SK-N-SH treated with all-trans-retinoic acid at 6 μM for 48 hours (cell line): ENCODE results near the gene FAM47E.

Experiments
- ATAC-seq: fragments of 200-7000 bp; cut with Tn5 transposase; 3 replicates; pipeline ENCODE4 v1.9.1; 2020; ENCODE audit warnings: mild to moderate bottlenecking, moderate library complexity
- ARNTL ChIP-seq: fragments of 450-650 bp; formaldehyde crosslinking; IDR thresholded peaks from 2 replicates; pipeline ENCODE4 v1.5.0; 2020; ENCODE audit warnings: low read depth, mild to moderate bottlenecking, moderate library complexity, borderline replicate concordance
- BACH2 ChIP-seq: fragments of 250-450 bp; sonication (Bioruptor Pico); IDR thresholded peaks from 2 replicates; pipeline ENCODE4 v1.9.0; 2021; ENCODE audit warnings: mild to moderate bottlenecking, borderline replicate concordance
- CSDC2 ChIP-seq: fragments of 250-450 bp; sonication (Bioruptor Pico); IDR thresholded peaks from 2 replicates; pipeline ENCODE4 v1.5.0; 2020; ENCODE audit warnings: mild to moderate bottlenecking, moderate library complexity
- ISL1 ChIP-seq: fragments of 250-450 bp; sonication (Bioruptor Pico); IDR thresholded peaks from 2 replicates; pipeline ENCODE4 v2.1.2; 2022; ENCODE audit warnings: mild to moderate bottlenecking, moderate library complexity
- OSR1 ChIP-seq: fragments of 250-450 bp; sonication (Bioruptor Pico); IDR thresholded peaks from 2 replicates; pipeline ENCODE4 v1.8.0; 2022; ENCODE audit warnings: moderate library complexity, mild to moderate bottlenecking, inconsistent platforms
- PPARA ChIP-seq: fragments of 250-450 bp; sonication (Bioruptor Pico); IDR thresholded peaks from 2 replicates; pipeline ENCODE4 v1.5.0; 2020; ENCODE audit warnings: mild to moderate bottlenecking, borderline replicate concordance
- SNAI2 ChIP-seq: fragments of 250-450 bp; sonication (Bioruptor Pico); IDR thresholded peaks from 2 replicates; pipeline ENCODE4 v1.5.0; 2020; ENCODE audit warnings: mild to moderate bottlenecking, moderate library complexity
- TCF4 ChIP-seq: fragments of 250-450 bp; sonication (Bioruptor Pico); IDR thresholded peaks from 2 replicates; pipeline ENCODE4 v1.8.0; 2021; ENCODE audit warnings: mild to moderate bottlenecking, moderate library complexity, borderline replicate concordance
- TOX ChIP-seq: fragments of 250-450 bp; sonication (Bioruptor Pico); IDR thresholded peaks from 2 replicates; pipeline ENCODE4 v1.8.0; 2021; ENCODE audit warnings: mild to moderate bottlenecking, moderate library complexity, borderline replicate concordance
- ZC3H10 ChIP-seq: fragments of 250-450 bp; sonication (Bioruptor Pico); IDR thresholded peaks from 2 replicates; pipeline ENCODE4 v1.5.1; 2021; ENCODE audit warnings: mild to moderate bottlenecking, moderate library complexity
- ZFP3 ChIP-seq: fragments of 250-450 bp; sonication (Bioruptor Pico); IDR thresholded peaks from 2 replicates; pipeline ENCODE4 v1.5.0; 2020; ENCODE audit warnings: mild to moderate bottlenecking, moderate library complexity
- ZFP30 ChIP-seq: fragments of 450-650 bp; formaldehyde crosslinking; IDR thresholded peaks from 2 replicates; pipeline ENCODE4 v1.5.0; 2022; ENCODE audit warnings: mild to moderate bottlenecking, moderate library complexity
- ZNF565 ChIP-seq: fragments of 450-650 bp; formaldehyde crosslinking; conservative IDR thresholded peaks from 2 replicates; pipeline ENCODE4 v1.5.0; 2020; ENCODE audit warnings: low read depth, mild to moderate bottlenecking, moderate library complexity
- ZNF70 ChIP-seq: fragments of 450-650 bp; formaldehyde crosslinking; IDR thresholded peaks from 2 replicates; pipeline ENCODE4 v1.5.0; 2020; ENCODE audit warnings: mild to moderate bottlenecking, moderate library complexity
- ZNF8 ChIP-seq: fragments of 450-650 bp; formaldehyde crosslinking; IDR thresholded peaks from 2 replicates; pipeline ENCODE4 v1.5.0; 2020; ENCODE audit warnings: mild to moderate bottlenecking, moderate library complexity
- TF ChIP-seq, protein P1 (sequence below): fragments of 250-450 bp; sonication (Bioruptor Pico); IDR thresholded peaks from 2 replicates; pipeline ENCODE4 v1.5.0; 2020; ENCODE audit warnings: mild to moderate bottlenecking, moderate library complexity
- TF ChIP-seq, protein P2 (sequence below): fragments of 250-450 bp; sonication (Bioruptor Pico); IDR thresholded peaks from 2 replicates; pipeline ENCODE4 v1.8.0; 2020; ENCODE audit warnings: mild to moderate bottlenecking, moderate library complexity, borderline replicate concordance
- TF ChIP-seq, protein P3 (sequence below): fragments of 250-450 bp; sonication (Bioruptor Pico); IDR thresholded peaks from 2 replicates; pipeline ENCODE4 v1.8.0; 2021; ENCODE audit warnings: low read depth, mild to moderate bottlenecking, moderate library complexity, borderline replicate concordance
- TF ChIP-seq, protein P4 (sequence below): fragments of 250-450 bp; sonication (Bioruptor Pico); IDR thresholded peaks from 2 replicates; pipeline ENCODE4 v1.5.1; 2021; ENCODE audit warnings: mild to moderate bottlenecking, moderate library complexity

Gene FAM47E

DNA sequence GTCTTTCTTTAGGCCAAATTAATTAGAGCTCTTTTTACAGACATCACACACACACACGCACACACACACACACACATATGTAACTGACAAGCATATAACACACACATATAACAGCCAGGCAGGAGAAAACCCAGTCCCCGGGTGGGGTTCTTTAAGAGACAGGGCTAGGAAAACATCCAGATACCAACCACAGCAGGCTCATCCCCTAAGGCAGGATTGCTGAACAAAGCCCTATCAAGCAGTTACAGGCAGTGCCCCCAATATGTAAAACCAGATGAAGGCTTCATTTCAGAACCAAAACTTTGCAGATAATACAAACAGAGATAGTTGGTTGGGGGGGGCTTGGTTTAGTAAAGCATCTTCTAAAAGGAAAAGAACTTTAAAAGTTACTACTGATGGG, 18.0 kb upstream of the FAM47E start (continued):
- TF ChIP-seq, protein P1, sequence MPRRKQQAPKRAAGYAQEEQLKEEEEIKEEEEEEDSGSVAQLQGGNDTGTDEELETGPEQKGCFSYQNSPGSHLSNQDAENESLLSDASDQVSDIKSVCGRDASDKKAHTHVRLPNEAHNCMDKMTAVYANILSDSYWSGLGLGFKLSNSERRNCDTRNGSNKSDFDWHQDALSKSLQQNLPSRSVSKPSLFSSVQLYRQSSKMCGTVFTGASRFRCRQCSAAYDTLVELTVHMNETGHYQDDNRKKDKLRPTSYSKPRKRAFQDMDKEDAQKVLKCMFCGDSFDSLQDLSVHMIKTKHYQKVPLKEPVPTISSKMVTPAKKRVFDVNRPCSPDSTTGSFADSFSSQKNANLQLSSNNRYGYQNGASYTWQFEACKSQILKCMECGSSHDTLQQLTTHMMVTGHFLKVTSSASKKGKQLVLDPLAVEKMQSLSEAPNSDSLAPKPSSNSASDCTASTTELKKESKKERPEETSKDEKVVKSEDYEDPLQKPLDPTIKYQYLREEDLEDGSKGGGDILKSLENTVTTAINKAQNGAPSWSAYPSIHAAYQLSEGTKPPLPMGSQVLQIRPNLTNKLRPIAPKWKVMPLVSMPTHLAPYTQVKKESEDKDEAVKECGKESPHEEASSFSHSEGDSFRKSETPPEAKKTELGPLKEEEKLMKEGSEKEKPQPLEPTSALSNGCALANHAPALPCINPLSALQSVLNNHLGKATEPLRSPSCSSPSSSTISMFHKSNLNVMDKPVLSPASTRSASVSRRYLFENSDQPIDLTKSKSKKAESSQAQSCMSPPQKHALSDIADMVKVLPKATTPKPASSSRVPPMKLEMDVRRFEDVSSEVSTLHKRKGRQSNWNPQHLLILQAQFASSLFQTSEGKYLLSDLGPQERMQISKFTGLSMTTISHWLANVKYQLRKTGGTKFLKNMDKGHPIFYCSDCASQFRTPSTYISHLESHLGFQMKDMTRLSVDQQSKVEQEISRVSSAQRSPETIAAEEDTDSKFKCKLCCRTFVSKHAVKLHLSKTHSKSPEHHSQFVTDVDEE (CRISPR knock-in tag): no peak
- no peak for TF ChIP-seq PPARA (CRISPR knock-in tag)
- TF ChIP-seq, protein P2, sequence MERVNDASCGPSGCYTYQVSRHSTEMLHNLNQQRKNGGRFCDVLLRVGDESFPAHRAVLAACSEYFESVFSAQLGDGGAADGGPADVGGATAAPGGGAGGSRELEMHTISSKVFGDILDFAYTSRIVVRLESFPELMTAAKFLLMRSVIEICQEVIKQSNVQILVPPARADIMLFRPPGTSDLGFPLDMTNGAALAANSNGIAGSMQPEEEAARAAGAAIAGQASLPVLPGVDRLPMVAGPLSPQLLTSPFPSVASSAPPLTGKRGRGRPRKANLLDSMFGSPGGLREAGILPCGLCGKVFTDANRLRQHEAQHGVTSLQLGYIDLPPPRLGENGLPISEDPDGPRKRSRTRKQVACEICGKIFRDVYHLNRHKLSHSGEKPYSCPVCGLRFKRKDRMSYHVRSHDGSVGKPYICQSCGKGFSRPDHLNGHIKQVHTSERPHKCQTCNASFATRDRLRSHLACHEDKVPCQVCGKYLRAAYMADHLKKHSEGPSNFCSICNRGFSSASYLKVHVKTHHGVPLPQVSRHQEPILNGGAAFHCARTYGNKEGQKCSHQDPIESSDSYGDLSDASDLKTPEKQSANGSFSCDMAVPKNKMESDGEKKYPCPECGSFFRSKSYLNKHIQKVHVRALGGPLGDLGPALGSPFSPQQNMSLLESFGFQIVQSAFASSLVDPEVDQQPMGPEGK (CRISPR knock-in tag): no peak
- no peak for TF ChIP-seq TCF4 (CRISPR knock-in tag)

DNA sequence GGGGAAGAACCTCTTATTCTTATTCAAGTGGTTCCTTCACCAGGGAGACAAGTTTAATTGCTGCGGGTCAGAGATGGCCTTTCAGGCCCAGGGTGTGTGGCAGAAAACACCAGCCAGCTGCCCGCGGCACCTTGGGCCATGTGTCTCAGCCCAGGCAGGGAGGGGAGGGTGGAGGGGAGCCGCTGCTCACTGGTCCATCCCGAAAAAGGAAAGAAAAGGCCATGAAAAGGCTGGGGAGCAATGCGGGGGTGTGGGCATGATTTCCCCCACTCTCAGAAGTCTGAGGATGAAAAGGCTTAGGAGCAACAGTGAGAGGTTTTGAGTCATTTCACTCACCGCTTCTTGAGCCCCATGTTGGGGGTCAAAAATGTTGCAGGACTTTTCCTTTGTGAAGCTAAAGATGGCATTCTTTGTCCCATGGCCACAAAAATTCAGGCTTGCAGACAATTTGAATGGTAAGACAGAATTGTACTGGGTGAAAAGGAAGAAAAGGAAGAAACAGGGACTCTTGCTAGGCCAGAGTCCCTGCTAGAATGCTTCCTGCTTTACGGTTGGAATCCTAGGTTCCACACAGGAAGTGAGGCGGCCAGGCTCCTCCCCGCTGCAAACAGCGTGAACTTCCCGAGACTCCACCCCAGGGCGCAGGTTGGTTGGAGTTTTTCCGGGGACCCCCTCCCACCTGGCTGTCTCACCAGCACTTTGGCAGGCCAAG, 17.4 kb upstream of the FAM47E start:
- peak; percentile 96 for ATAC-seq
- TF ChIP-seq TOX (CRISPR knock-in tag) (no peak), OSR1 (CRISPR knock-in tag) (no peak), ZNF565 (CRISPR knock-in tag) (no peak), ZC3H10 (no peak), ZFP30 (CRISPR knock-in tag) (no peak), ZNF70 (CRISPR knock-in tag) (no peak), PPARA (CRISPR knock-in tag) (no peak), ZFP3 (CRISPR knock-in tag) (no peak), BACH2 (CRISPR knock-in tag) (no peak), ARNTL (CRISPR knock-in tag) (no peak)

DNA sequence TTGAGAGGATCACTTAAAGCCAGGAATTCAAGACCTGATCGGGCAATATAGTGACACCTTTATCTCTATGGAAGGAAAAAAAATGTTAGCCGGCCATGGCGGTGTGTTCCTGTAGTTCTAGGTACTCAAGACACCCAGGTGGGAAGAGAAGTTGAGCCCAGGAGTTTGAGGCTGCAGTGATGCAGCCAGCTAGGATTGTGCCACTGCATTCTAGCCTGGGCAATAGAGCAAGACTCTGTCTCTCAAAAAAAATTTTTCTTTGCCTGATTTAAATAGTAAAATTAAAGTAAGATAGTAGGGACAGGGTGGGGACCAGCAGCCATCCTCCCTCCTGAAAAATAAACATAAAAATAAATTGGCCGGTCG, 16.9 kb upstream of the FAM47E start:
- no peak; the same call in 1 of the 3 replicates for ATAC-seq
- no peak for TF ChIP-seq ZNF565 (CRISPR knock-in tag)
- TF ChIP-seq TCF4 (CRISPR knock-in tag): no peak
- TF ChIP-seq ARNTL (CRISPR knock-in tag): no peak
- no peak for TF ChIP-seq CSDC2 (CRISPR knock-in tag)

DNA sequence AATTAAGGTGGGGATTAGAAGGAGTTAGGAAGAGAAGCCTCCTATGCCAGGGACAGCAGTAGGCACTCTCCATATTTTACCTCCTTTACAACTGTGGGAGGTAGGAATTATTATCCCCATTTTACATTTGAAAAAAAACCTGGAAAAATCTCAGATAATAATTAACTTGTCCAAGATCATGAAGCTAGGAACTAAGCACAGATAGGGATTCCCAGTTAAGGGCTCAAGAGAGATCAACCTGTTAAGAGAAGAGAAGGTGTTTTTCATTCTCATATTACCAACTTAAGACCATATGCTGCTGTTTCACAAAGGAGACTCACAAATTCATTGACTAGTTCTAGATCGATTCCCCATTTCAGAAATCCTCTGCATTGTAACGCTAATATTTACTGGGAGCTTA, 16.1 kb upstream of the FAM47E start:
- TF ChIP-seq ZNF565 (CRISPR knock-in tag): no peak
- TF ChIP-seq ZFP3 (CRISPR knock-in tag): no peak
- TF ChIP-seq PPARA (CRISPR knock-in tag): no peak
- TF ChIP-seq TOX (CRISPR knock-in tag): no peak
- TF ChIP-seq ZC3H10: no peak
- TF ChIP-seq, protein P2 (CRISPR knock-in tag): no peak
- no peak for TF ChIP-seq ZNF8 (CRISPR knock-in tag)
- TF ChIP-seq ARNTL (CRISPR knock-in tag): no peak
- TF ChIP-seq SNAI2 (CRISPR knock-in tag): no peak
- TF ChIP-seq, protein P3, sequence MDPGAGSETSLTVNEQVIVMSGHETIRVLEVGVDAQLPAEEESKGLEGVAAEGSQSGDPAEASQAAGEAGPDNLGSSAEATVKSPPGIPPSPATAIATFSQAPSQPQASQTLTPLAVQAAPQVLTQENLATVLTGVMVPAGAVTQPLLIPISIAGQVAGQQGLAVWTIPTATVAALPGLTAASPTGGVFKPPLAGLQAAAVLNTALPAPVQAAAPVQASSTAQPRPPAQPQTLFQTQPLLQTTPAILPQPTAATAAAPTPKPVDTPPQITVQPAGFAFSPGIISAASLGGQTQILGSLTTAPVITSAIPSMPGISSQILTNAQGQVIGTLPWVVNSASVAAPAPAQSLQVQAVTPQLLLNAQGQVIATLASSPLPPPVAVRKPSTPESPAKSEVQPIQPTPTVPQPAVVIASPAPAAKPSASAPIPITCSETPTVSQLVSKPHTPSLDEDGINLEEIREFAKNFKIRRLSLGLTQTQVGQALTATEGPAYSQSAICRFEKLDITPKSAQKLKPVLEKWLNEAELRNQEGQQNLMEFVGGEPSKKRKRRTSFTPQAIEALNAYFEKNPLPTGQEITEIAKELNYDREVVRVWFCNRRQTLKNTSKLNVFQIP (CRISPR knock-in tag): no peak
- no peak for TF ChIP-seq OSR1 (CRISPR knock-in tag)
- TF ChIP-seq, protein P4, sequence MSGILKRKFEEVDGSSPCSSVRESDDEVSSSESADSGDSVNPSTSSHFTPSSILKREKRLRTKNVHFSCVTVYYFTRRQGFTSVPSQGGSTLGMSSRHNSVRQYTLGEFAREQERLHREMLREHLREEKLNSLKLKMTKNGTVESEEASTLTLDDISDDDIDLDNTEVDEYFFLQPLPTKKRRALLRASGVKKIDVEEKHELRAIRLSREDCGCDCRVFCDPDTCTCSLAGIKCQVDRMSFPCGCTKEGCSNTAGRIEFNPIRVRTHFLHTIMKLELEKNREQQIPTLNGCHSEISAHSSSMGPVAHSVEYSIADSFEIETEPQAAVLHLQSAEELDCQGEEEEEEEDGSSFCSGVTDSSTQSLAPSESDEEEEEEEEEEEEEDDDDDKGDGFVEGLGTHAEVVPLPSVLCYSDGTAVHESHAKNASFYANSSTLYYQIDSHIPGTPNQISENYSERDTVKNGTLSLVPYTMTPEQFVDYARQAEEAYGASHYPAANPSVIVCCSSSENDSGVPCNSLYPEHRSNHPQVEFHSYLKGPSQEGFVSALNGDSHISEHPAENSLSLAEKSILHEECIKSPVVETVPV (CRISPR knock-in tag): no peak
- no peak for TF ChIP-seq ISL1 (CRISPR knock-in tag)
- TF ChIP-seq, protein P1 (CRISPR knock-in tag): no peak
- ATAC-seq: no peak
